ENCODE measurements around the gene PRKACA.

Gene PRKACA

DNA sequence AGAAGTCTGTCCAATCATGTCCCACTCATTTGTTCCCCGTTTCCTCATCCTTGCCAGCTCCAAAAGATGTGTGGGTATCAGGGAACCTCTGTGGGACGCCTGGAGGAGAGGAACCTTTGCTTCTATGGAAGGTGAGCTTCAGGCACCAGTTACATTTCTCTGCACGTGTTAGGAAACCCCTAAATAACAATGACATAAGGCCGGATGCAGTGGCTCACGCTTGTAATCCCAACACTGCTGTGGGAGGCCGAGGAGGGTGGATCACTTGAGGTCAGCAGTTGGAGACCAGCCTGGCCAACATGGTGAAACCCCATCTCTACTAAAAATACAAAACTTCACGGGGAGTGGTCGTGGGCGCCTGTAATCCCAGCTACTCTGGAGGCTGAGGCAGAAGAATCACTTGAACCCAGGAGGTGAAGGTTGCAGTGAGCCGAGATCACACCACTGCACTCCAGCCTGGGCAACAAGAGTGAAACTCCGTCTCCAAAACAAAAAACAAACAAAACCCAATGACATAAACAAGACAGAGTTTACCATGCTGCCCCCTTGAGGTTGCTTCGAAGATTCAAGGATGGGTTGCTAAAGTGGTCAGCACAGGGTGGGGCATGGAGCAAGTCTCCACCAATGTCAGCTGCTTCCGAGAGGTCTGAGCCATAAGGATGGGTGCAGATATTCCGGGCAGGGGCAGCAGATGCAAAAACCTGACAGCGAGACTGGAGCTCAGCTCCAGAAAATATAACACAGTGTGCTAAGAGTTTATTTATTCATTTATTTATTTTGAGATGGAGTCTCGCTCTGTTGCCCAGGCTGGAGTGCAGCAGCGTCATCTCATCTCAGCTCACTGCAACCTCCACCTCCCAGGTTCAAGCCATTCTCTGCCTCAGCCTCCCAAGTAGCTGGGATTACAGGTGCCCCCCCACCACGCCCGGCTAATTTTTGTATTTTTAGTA is 74.6 kb downstream of the PRKACA start:
- peak; percentile 47 for DNase-seq

Data from central memory CD4-positive, alpha-beta T cell (primary cell).